AG08396 (cell line): ENCODE measurements around the gene KLLN.
"Not testable (repeated sequence)": the region's sequence is repeated elsewhere in the genome, so short reads cannot be mapped to it uniquely, and the experiment has no call there.

Experiments used
- DNase-seq: peaks from one replicate; pipeline ENCODE4 v3.0.0; 2012; ENCODE audit warnings: low spot score, mixed read lengths

Gene KLLN

GRCh38 chr10:87866412-87866974 lies 3.2 kb upstream of the KLLN start:
- DNase-seq: no peak

GRCh38 chr10:87865241-87865881 lies 2.0 kb upstream of the KLLN start:
- no peak for DNase-seq

DNA sequence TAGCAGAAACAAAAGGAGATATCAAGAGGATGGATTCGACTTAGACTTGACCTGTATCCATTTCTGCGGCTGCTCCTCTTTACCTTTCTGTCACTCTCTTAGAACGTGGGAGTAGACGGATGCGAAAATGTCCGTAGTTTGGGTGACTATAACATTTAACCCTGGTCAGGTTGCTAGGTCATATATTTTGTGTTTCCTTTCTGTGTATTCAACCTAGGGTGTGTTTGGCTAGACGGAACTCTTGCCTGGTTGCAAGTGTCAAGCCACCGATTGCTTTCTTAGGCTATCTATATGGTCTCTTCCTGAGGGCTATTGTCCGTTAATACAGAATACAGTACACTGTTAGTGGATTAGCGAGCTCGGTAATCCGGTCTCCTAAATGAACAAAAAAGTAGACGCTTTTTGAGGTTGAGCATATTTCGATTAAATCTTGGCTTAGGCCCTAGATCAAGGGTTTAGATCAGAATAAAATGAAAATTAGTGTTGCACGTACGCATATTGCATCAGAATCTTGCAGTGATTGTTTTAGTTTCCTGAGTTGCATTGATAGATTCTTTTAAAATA lies 1.2 kb upstream of the KLLN start:
- DNase-seq: no peak

DNA sequence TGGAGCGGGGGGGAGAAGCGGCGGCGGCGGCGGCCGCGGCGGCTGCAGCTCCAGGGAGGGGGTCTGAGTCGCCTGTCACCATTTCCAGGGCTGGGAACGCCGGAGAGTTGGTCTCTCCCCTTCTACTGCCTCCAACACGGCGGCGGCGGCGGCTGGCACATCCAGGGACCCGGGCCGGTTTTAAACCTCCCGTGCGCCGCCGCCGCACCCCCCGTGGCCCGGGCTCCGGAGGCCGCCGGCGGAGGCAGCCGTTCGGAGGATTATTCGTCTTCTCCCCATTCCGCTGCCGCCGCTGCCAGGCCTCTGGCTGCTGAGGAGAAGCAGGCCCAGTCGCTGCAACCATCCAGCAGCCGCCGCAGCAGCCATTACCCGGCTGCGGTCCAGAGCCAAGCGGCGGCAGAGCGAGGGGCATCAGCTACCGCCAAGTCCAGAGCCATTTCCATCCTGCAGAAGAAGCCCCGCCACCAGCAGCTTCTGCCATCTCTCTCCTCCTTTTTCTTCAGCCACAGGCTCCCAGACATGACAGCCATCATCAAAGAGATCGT lies 690 bp upstream of the KLLN start:
- DNase-seq: peak; percentile 12

DNA sequence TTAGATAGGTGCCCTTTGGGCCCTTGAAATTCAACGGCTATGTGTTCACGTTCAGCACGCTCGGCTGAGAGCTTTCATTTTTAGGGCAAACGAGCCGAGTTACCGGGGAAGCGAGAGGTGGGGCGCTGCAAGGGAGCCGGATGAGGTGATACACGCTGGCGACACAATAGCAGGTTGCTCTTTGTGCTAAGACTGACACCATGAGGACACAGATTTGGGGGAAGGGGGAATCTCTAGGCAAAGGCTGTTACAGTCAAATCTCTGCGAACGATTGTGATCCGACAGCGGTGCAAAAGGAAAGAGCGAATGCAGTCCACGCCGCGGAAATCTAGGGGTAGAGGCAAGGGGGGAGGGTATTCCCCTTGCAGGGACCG lies 667 bp downstream of the KLLN start:
- DNase-seq: no peak

DNA sequence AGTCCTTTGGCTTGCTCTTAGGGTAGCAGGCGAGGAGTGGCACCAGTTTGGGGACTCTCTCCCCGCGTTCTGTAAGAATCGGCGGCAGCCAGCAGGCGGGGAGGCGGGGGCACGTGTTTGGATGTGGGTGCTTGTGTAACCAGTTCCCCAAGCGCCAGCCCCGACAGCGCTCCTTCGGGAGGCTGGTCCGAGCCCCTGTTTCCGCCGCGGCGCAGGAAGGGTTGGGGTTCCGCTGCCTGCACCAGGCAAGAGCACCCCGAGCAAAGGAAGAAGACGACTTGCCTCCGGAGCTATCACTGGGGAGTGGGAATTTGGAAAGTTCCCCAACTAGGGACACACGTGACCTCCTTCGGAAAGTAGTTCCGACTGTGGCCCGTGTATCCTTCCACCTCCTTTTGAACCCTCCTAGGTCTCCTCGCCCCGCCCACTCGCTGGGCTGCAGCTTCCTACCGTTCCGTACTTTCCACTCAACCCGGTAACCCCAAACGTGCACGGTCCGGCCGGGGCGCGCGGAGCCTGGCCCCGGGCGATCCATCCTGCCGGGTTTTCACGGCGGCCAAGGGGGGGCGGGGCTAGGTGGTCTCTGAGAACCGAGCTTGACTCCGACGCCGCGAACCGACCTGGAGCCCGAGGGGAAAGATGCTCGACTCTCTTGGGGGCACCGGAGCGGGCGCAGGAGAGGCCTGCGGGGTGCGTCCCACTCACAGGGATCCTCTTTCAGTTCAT lies 1.2 kb downstream of the KLLN start:
- peak; percentile 91 for DNase-seq

DNA sequence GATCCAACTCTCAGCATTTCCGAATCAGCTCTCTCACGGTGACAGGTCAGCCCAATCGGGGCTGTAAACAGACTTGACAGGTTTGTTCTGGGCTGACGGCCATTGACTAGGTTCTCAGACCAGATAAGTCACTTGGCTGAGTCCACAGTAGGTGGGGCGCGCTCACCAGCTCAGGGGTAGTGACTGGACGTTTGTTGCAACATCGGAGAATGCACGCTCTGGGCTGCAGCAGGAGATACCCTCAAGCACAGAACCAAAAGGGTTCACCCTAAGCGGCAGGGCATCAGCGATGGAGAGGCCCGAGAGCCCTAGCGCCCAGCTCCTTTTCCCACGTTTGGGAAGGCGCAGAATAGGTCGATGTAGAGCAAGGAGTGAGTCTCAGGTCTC lies 1.8 kb downstream of the KLLN start:
- DNase-seq: peak; percentile 61

- DNase-seq: no peak
Measured at GRCh38 chr10:87860816-87861403, 2.4 kb downstream of the KLLN start.

DNA sequence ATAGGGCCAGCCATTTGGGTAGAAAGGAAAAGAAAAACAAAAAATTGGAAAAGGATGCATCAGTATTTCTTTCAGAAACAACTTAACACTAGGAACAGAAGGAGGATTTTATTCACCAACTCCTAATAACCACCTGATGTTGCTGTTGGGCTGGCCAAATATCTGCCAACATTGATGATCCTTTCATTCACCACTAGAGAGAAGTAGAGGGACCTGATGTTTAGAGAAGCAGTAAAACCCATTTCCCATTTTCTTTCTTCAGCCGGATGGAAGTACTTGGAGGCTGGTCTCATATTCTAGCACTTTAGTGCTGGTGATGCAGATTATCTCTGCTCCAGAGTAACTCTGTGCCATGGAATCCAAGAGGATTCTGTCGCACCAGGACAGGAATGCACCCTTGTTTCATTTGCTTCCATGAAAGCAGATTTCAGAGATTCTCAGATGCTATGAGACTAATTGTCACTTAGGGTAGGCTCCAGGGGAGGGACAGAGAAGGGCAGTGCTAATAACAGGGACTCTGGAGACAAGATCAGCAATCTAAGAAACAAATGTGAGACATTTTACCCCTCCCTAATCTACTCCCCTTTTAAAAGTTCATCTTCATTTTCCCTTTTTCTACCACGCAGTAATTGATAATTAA lies 3.1 kb downstream of the KLLN start:
- DNase-seq: peak; percentile 30

- not testable (repeated sequence) for DNase-seq
Measured at GRCh38 chr10:87855665-87856064, 7.7 kb downstream of the KLLN start.

DNA sequence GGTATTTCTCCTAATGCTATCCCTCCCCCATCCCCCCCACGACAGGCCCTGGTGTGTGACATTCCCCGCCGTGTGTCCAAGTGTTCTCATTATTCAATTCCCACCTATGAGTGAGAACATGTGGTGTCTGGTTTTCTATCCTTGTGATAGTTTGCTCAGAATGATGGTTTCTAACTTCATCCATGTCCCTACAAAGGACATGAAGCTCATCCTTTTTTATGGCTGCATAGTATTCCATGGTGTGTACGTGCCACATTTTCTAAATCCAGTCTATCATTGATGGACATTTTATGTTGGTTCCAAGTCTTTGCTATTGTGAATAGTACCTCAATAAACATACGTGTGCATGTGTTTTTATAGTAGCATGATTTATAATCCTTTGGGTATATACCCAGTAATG lies 8.1 kb downstream of the KLLN start:
- not testable (repeated sequence) for DNase-seq

DNA sequence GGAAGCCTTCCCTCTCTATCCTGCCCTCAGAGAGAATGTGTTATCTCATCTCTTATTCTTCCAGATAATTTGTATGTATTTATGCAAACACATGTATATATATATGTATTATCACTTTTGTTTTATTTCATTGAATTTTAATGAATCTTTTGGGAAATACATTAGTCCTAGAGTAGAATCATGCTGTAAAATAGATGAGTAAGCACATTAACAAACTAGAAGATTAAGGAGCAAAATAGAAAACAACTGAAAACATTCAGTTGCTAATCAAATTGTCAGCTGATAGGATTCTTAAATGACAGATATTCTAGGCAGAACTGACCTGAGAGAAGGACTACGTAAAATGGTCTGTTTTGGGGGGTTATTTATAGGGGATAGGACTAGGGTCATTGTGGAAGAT lies 11.2 kb downstream of the KLLN start:
- DNase-seq: no peak

- peak; percentile 54 for DNase-seq
Measured at GRCh38 chr10:87850742-87851205, 12.6 kb downstream of the KLLN start.

DNA sequence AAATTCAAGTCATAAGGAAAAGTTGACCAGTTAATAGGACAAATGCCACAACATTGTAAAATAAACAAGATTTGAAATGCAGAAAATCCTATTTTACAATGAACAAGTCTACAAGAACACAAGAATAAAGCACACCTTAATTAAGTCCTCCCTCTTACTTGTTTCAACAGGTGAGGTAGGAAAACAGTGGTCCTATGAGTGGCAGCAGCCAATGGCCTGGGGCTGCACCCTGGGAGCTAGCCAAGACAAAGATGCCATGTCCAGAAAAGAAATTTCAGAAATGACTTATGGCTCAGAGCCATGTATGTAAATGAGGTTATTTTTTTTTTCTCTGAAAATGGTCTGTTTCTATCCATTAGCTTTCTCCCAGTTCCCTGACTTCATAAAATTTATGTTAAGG lies 14.3 kb downstream of the KLLN start:
- no peak for DNase-seq

DNA sequence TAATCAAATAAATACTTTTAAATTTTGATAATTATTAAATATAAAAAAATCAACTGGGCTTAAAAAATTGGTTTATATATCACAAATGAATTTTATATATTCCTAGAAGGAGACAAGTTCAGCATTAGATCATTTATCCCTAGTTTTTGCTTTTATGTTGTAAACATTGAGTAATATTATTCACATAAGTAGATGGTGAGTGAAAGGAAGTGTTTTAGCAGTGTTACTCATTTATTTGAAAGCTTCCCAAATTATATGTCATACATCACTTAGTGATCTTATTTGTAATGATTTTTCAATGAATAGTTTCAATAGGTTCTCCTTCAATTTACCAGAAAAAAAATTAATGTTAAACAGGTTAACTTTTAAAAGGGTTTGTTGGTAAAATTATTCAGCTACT lies 15.8 kb downstream of the KLLN start:
- DNase-seq: no peak

GRCh38 chr10:87846711-87847110 lies 16.6 kb downstream of the KLLN start:
- DNase-seq: not testable (repeated sequence)

DNA sequence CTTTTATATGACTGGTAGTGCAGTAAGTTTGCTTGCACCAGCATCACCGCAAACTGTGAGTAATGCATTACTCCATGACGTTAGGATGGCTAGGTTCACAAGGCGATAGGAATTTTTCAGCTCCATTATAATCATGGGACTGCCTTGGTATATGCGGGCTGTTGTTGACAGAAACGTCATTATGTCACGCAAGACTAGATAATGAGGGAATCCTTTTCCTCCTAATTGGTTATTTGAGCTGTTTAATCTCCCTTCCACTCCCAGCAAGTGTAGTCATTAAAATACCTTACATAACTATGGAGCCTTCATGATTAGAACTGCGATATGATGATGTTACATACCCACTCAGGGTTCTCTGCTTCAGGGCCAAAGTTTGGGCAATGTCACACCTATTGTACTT lies 17.3 kb downstream of the KLLN start:
- DNase-seq: peak; percentile 23

GRCh38 chr10:87845624-87845998 lies 17.7 kb downstream of the KLLN start:
- no peak for DNase-seq

GRCh38 chr10:87844837-87845623 lies 18.3 kb downstream of the KLLN start:
- no peak for DNase-seq

- DNase-seq: no peak
Measured at GRCh38 chr10:87843714-87844113, 19.6 kb downstream of the KLLN start.
